OCI-LY7 (cell line): ENCODE results near the gene DAPK1. TPM values are rescaled to one million over a fixed set of nuclear protein-coding genes. Genes with fewer than 3 reads are reported as not detected.

ENCODE experiments used
- BruUV-seq: library from RNA; stranded (reverse); fragments of 400-500 nt; replicated peaks from 2 replicates; lab custom pipeline; 2021; lab: Mats Ljungman, UMichigan
- CTCF ChIA-PET: fragments of 300-600 bp; sonication (Branson Sonifier 250); formaldehyde crosslinking; loops from one replicate; lab custom pipeline; 2022; ENCODE audit warnings: antibody characterized with exemption; ENCODE audit not compliant: unreplicated experiment; lab: Charles Lee
- POLR2A ChIA-PET: fragments of 300-600 bp; sonication (Branson Sonifier 250); formaldehyde crosslinking; loops from one replicate; lab custom pipeline; 2022; ENCODE audit warnings: antibody characterized with exemption; lab: Charles Lee
- DNase-seq: peaks from one replicate; pipeline ENCODE4 v3.0.0-alpha.2; 2015; ENCODE audit warnings: low spot score
- H2AFZ ChIP-seq: fragments of 200-600 bp; sonication (generic), shearing (Covaris generic); 2 replicates; pipeline ENCODE4 v1.6.1; 2014; ENCODE audit warnings: mild to moderate bottlenecking, antibody characterized with exemption, low read length, moderate library complexity
- H3K27ac ChIP-seq: fragments of 200-600 bp; sonication (generic); 2 replicates; pipeline ENCODE4 v1.5.1; 2014; ENCODE audit warnings: mixed run types, low read depth, mild to moderate bottlenecking, moderate library complexity, low read length, inconsistent platforms; ENCODE audit not compliant: poor library complexity, severe bottlenecking
- H3K36me3 ChIP-seq: fragments of 200-600 bp; sonication (generic); 2 replicates; pipeline ENCODE4 v1.6.1; 2014; ENCODE audit warnings: mild to moderate bottlenecking, antibody characterized with exemption, low read length, moderate library complexity, mixed read lengths; ENCODE audit not compliant: insufficient read depth
- H3K4me1 ChIP-seq: fragments of 200-600 bp; sonication (generic); 2 replicates; pipeline ENCODE4 v1.5.1; 2014; ENCODE audit warnings: mild to moderate bottlenecking, low read length; ENCODE audit not compliant: insufficient read depth, poor library complexity, severe bottlenecking
- H3K4me2 ChIP-seq: fragments of 200-600 bp; sonication (generic); 2 replicates; pipeline ENCODE4 v1.6.1; 2014; ENCODE audit warnings: mild to moderate bottlenecking, low read length
- H3K4me3 ChIP-seq: fragments of 200-600 bp; sonication (generic); 2 replicates; pipeline ENCODE4 v1.5.1; 2014; ENCODE audit warnings: mild to moderate bottlenecking, low read depth, low read length; ENCODE audit not compliant: poor library complexity, severe bottlenecking
- H3K79me2 ChIP-seq: fragments of 200-600 bp; sonication (generic); 2 replicates; pipeline ENCODE4 v1.6.1; 2016; ENCODE audit warnings: low read depth, mild to moderate bottlenecking, low read length, moderate library complexity, mixed read lengths; ENCODE audit not compliant: insufficient read depth
- H3K9me2 ChIP-seq: fragments of 200-600 bp; sonication (generic); 2 replicates; pipeline ENCODE4 v1.6.1; 2016; ENCODE audit warnings: mild to moderate bottlenecking, low read length, mixed read lengths; ENCODE audit not compliant: insufficient read depth
- H3K9me3 ChIP-seq: fragments of 200-600 bp; sonication (generic); 2 replicates; pipeline ENCODE4 v1.6.1; 2014; ENCODE audit warnings: mild to moderate bottlenecking, mixed run types, low read length, mixed read lengths
- H4K20me1 ChIP-seq: fragments of 200-600 bp; sonication (generic); 2 replicates; pipeline ENCODE4 v1.6.1; 2014; ENCODE audit warnings: mild to moderate bottlenecking, antibody characterized with exemption, low read length, moderate library complexity, mixed read lengths; ENCODE audit not compliant: insufficient read depth
- CTCF ChIP-seq: fragments of 200-600 bp; sonication (generic); conservative IDR thresholded peaks from 2 replicates; pipeline ENCODE4 v1.5.1; 2014; ENCODE audit warnings: mild to moderate bottlenecking, antibody characterized with exemption, low read length, moderate library complexity, mixed read lengths
- EZH2phosphoT487 ChIP-seq: fragments of 200-600 bp; sonication (generic); IDR thresholded peaks from 2 replicates; pipeline ENCODE4 v1.6.1; 2018; ENCODE audit warnings: low read depth, borderline replicate concordance, mild to moderate bottlenecking, mixed run types, antibody characterized with exemption, low read length, moderate library complexity, mixed read lengths
- intact Hi-C: fragments of 100-400 bp; cut with micrococcal nuclease; formaldehyde crosslinking; loops from one replicate; pipeline ENCODE4 v1.10.0; 2022; ENCODE audit not compliant: unreplicated experiment
- total RNA-seq, 2 experiments: library from RNA; depleted of rRNA in 1 of 2; stranded (reverse); fragments of >200 nt in 1 of 2; shearing (Covaris generic) in 1 of 2; gene quantifications; 2 replicates each; pipeline ENCODE4 v1.2.3, GENCODE V29; 2014 to 2022

Gene DAPK1
- total RNA-seq, 2 experiments from 2014 or later: 0.25 to 3.5 TPM

- Histone ChIP-seq H3K27ac (no peak overlapping the region), H3K4me1 (no peaks in the 10 kb centered on the region), H2AFZ (no peak overlapping the region), H3K9me3 (peaks cover 8% of the 10 kb centered on the region), H3K4me2 (no peak overlapping the region), H3K4me3 (no peak overlapping the region), H3K79me2 (no peaks in the 10 kb centered on the region), H3K9me2 (no peaks in the 10 kb centered on the region), H3K36me3 (no peaks in the 10 kb centered on the region), H4K20me1 (no peaks in the 10 kb centered on the region)
- intact Hi-C loops: loop anchor here (5.0 kb wide), 1 partner anchor 201 kb away; no protein-coding TSS in a partner anchor
- POLR2A ChIA-PET: no interaction called here
- DNase-seq: no peak
- CTCF ChIA-PET: no interaction called here
- TF ChIP-seq CTCF (no peak), EZH2phosphoT487 (no peak)
- no TSS peak for BruUV-seq
These were observed 171.1 kb downstream of the DAPK1 start for GRCh38 chr9:87668722-87669121.

GRCh38 chr9:87670572-87671264 is 173.1 kb downstream of the DAPK1 start:
- BruUV-seq: no TSS peak
- no peaks in the 10 kb centered on the region for H4K20me1 ChIP-seq
- CTCF ChIA-PET: interaction anchor here (0.6 kb wide), 1 partner anchor 205 kb away, joined by 3 read pairs; no protein-coding TSS in a partner anchor
- H3K9me2 ChIP-seq: no peaks in the 10 kb centered on the region
- no peak overlapping the region for H3K4me3 ChIP-seq
- no peaks in the 10 kb centered on the region for H3K36me3 ChIP-seq
- intact Hi-C loops: no loop called here
- H2AFZ ChIP-seq: no peak overlapping the region
- no peaks in the 10 kb centered on the region for H3K4me1 ChIP-seq
- TF ChIP-seq CTCF: no peak
- no peak for DNase-seq
- H3K9me3 ChIP-seq: peaks cover 8% of the 10 kb centered on the region
- H3K4me2 ChIP-seq: no peak overlapping the region
- POLR2A ChIA-PET: no interaction called here
- no peak overlapping the region for H3K27ac ChIP-seq
- H3K79me2 ChIP-seq: no peaks in the 10 kb centered on the region

- DNase-seq: no peak
- TF ChIP-seq EZH2phosphoT487: no peak
- no peak for TF ChIP-seq CTCF
- no peak overlapping the region for H3K4me2 ChIP-seq
- H3K4me3 ChIP-seq: no peak overlapping the region
- POLR2A ChIA-PET: no interaction called here
- no peaks in the 10 kb centered on the region for H3K9me2 ChIP-seq
- H3K4me1 ChIP-seq: no peaks in the 10 kb centered on the region
- no peak overlapping the region for H2AFZ ChIP-seq
- no peaks in the 10 kb centered on the region for H3K36me3 ChIP-seq
- H3K27ac ChIP-seq: no peak overlapping the region
- H4K20me1 ChIP-seq: no peaks in the 10 kb centered on the region
- H3K79me2 ChIP-seq: no peaks in the 10 kb centered on the region
- H3K9me3 ChIP-seq: peaks cover 8% of the 10 kb centered on the region
- intact Hi-C loops: no loop called here
- CTCF ChIA-PET: no interaction called here
- BruUV-seq: no TSS peak
These were observed 173.8 kb downstream of the DAPK1 start for GRCh38 chr9:87671478-87671877.
